Measurements from ENCODE around the gene PGBD2.

Gene PGBD2, protein sequence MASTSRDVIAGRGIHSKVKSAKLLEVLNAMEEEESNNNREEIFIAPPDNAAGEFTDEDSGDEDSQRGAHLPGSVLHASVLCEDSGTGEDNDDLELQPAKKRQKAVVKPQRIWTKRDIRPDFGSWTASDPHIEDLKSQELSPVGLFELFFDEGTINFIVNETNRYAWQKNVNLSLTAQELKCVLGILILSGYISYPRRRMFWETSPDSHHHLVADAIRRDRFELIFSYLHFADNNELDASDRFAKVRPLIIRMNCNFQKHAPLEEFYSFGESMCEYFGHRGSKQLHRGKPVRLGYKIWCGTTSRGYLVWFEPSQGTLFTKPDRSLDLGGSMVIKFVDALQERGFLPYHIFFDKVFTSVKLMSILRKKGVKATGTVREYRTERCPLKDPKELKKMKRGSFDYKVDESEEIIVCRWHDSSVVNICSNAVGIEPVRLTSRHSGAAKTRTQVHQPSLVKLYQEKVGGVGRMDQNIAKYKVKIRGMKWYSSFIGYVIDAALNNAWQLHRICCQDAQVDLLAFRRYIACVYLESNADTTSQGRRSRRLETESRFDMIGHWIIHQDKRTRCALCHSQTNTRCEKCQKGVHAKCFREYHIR

DNA sequence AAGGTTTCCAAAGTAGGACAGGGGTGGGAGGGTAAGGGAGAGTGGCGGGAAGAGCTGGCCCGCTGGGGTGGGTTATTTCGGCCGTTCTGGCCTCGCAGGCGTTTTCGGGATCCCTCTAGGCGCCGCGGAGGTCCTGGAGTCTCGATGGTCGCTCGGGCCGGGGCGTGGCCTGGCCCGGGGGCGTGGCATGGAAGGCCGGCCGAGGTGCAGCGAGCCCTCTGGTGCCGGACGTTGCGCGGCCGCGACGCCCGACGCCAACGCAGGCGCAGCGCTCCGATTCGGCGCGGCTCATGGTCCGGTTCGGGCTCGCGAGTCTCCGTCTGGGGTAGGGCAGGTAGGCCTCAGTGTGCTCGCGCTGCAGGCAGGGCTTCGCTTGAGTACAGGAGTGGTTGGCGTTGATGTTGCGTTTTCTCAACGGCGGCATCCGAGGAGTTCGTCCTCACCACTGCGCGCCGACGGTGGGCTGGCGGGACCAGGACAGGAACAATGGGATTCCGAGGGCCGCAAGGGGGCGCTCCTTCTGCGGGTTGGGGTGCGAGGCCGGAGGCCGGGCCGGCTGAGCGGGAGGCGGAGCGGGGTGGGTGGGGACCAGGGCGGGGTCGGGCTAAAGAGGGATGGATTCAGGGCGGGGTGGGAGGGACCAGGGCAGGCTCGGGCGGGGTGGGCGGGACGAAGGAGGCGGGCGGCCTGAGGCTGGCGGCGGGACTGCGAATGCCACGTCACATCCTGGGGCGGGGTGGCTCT is at the start of gene PGBD2:
PGBD2 (plus strand) TSS at position 227 of the 744 bp plus-strand sequence. CDS start 7,628 bp downstream, outside the sequence.
- no peaks in the 10 kb centered on the region for H3K36me3 ChIP-seq (ENCODE audit: control insufficient read depth in 1 of 2, insufficient read depth in 2 of 2, low read length in 2 of 2)
- H3K4me1 ChIP-seq (ENCODE audit: control insufficient read depth in 1 of 2, insufficient read depth in 2 of 2, low read length in 2 of 2), result peaks cover 5 to 12% of the 10 kb centered on the region in 2 donors
- no peaks in the 10 kb centered on the region for H3K9me3 ChIP-seq (ENCODE audit: control insufficient read depth in 1 of 2, low read length in 2 of 2)
- no peaks in the 10 kb centered on the region for H3K27me3 ChIP-seq (ENCODE audit: control insufficient read depth in 1 of 2, insufficient read depth in 2 of 2, low read length in 2 of 2)
- H3K27ac ChIP-seq (ENCODE audit: low read depth, low read length), result peak within 1 kb of the TSS; percentile 94
- H3K9ac ChIP-seq (ENCODE audit: low read depth in 1 of 2, low read length in 2 of 2), result peak within 1 kb of the TSS; percentile 73 to 98
- peak within 1 kb of the TSS; percentile 84 to 96 for H3K4me3 ChIP-seq (ENCODE audit: low read depth in 1 of 2, low read length in 2 of 2)

DNA sequence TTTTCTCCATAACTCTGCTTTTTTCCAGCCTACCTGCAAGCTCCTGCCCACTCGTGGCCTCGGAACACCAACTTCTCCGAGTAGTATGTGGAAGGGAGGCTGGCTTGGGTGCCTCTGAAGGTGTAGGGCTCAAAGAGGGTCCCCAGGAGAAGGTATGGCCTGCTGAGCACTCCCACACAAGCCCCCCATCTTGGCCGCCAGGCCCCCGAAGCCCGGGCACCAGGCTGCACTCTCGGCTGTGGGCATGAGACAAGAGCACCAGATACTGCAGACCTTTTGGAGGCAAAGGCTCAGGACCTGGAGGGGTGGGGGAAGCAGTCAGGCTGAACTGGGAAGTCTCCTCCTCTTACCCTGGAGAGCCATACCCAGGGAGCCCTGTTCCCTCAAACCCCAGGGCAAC is 48.8 kb upstream of the PGBD2 start:
- no peaks in the 10 kb centered on the region for H3K27me3 ChIP-seq (ENCODE audit: control insufficient read depth in 1 of 2, insufficient read depth in 2 of 2, low read length in 2 of 2)
- H3K9ac ChIP-seq (ENCODE audit: low read depth in 1 of 2, low read length in 2 of 2), result peak overlapping the region; percentile 83 to 85
- peaks cover 17 to 18% of the 10 kb centered on the region in 2 donors for H3K4me1 ChIP-seq (ENCODE audit: control insufficient read depth in 1 of 2, insufficient read depth in 2 of 2, low read length in 2 of 2)
- H3K27ac ChIP-seq (ENCODE audit: low read depth, low read length), result no peak overlapping the region
- no peaks in the 10 kb centered on the region for H3K9me3 ChIP-seq (ENCODE audit: control insufficient read depth in 1 of 2, low read length in 2 of 2)
- H3K36me3 ChIP-seq (ENCODE audit: control insufficient read depth in 1 of 2, insufficient read depth in 2 of 2, low read length in 2 of 2), result peaks cover 3 to 20% of the 10 kb centered on the region in 2 donors
- peak overlapping the region; percentile 83 to 85 for H3K4me3 ChIP-seq (ENCODE audit: low read depth in 1 of 2, low read length in 2 of 2)

DNA sequence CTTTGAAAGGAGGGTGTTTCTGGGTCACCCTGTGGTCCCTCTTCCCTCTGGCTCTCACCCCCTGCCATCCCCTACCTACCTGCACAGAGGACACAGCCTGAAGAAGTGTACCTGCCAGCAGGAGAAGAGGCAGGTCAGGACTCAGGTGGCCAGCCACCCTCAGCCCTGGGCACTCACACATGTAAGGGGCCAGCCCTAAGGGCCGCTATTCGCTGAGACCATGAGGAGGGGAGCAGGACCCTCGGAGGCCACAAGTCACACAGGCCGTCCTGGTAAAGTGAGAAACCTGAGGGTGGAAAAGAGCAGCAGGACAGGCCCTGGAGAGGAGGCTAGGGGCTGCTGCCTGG is 48.3 kb upstream of the PGBD2 start:
- H3K4me1 ChIP-seq (ENCODE audit: control insufficient read depth in 1 of 2, insufficient read depth in 2 of 2, low read length in 2 of 2), result peaks cover 21 to 23% of the 10 kb centered on the region in 2 donors
- H3K9ac ChIP-seq (ENCODE audit: low read depth in 1 of 2, low read length in 2 of 2), result peak overlapping the region; percentile 83 to 85
- H3K27ac ChIP-seq (ENCODE audit: low read depth, low read length), result no peak overlapping the region
- peaks cover 3 to 20% of the 10 kb centered on the region in 2 donors for H3K36me3 ChIP-seq (ENCODE audit: control insufficient read depth in 1 of 2, insufficient read depth in 2 of 2, low read length in 2 of 2)
- no peaks in the 10 kb centered on the region for H3K27me3 ChIP-seq (ENCODE audit: control insufficient read depth in 1 of 2, insufficient read depth in 2 of 2, low read length in 2 of 2)
- H3K4me3 ChIP-seq (ENCODE audit: low read depth in 1 of 2, low read length in 2 of 2), result peak overlapping the region; percentile 83 to 85
- H3K9me3 ChIP-seq (ENCODE audit: control insufficient read depth in 1 of 2, low read length in 2 of 2), result no peaks in the 10 kb centered on the region

DNA sequence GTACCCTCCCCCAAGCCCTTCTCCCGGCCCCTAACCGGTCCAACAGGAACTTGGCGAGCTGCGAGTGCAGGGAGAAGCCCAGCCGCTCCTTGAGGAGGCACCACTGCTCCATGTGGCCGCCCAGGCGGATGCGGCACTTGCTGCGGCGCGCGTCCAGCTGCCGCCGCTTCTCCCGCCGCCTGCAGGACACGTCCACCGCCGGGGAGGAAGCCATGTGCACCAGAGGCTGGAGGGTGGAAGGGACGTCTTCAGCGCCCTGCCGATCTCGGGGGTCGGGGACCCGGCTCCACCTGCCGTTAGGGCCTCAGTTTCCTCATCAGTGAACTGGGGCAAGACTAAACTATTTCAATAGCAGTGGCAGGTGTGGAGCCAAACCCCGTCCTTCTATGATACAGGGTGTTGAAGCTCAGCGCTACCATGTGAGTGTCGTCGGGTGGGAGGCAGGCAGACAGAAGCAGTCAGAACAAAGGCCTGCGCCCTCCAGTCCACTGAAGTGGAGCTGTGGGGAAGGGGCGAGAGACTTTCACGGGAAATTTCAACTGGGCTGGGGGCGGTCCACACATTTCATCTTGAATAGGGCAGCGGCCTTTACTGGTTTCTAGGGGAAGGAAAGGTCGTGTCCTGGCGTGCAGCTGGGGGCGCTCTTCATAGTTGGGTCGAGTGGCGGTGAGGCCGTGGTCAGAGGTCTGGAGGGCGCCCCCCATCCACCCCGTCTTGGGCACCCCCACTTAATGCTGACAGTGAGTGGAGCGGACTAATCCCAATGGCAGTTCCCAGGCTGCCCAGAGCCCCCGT is 47.7 kb upstream of the PGBD2 start:
- peak overlapping the region; percentile 61 for H3K27ac ChIP-seq (ENCODE audit: low read depth, low read length)
- no peaks in the 10 kb centered on the region for H3K27me3 ChIP-seq (ENCODE audit: control insufficient read depth in 1 of 2, insufficient read depth in 2 of 2, low read length in 2 of 2)
- peak overlapping the region; percentile 83 to 85 for H3K4me3 ChIP-seq (ENCODE audit: low read depth in 1 of 2, low read length in 2 of 2)
- H3K36me3 ChIP-seq (ENCODE audit: control insufficient read depth in 1 of 2, insufficient read depth in 2 of 2, low read length in 2 of 2), result peaks cover 3 to 19% of the 10 kb centered on the region in 2 donors
- H3K4me1 ChIP-seq (ENCODE audit: control insufficient read depth in 1 of 2, insufficient read depth in 2 of 2, low read length in 2 of 2), result peaks cover 25 to 26% of the 10 kb centered on the region in 2 donors
- H3K9ac ChIP-seq (ENCODE audit: low read depth in 1 of 2, low read length in 2 of 2), result peak overlapping the region; percentile 83 to 85
- no peaks in the 10 kb centered on the region for H3K9me3 ChIP-seq (ENCODE audit: control insufficient read depth in 1 of 2, low read length in 2 of 2)

DNA sequence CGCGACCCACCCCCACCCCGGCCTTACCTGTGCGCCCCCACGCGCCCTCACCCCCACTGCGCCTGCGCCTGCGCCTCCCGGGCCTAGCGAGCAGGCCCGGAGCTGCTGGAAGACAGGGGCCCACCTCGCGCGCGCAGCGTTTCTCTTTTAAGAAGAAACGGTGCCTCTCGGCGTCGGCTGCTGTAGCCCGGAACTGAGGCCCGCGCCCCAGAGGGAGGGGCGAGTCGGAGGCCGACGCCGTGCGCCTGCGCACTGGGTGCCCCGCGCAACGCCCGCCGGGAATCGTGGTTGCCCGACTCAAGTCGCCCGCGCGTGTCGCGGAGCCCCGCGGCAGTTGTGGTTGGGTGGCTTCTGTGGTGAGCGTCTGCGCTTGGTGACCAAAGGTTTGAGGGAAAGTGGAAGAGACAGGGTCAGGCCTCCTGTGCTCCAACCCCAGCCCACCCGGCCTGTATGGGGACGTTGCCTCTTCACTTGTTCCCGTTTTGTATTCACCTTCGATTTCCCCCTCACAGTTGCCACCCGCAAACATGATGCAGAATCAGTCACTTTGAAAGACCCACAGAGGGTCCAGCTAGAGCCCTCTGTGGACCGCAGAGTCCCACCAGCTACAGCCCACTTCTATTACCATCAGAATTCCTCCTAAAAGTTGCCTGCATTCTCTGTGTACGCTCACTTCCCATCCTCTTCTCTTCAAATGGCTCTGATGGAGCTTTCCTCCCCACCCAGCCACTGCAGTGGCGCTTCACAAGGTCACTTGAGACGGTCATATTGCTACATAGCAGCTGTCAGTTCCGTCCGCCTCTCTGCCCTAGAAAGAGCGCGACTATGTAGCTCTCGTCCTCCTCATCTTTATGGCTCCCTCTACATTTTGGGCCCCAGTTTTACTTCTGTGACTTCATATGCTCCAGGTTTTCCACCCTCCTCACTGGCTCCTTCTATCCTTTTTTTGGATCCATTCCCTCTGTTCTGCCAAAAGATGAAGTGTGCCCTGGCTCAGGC is 46.8 kb upstream of the PGBD2 start, which contains the start of gene ZNF692:
ZNF692 (minus strand) TSS at position 195 of the 999 bp plus-strand sequence. CDS start 776 bp downstream, outside the sequence.
- H3K9ac ChIP-seq (ENCODE audit: low read depth in 1 of 2, low read length in 2 of 2), result peak within 1 kb of the TSS; percentile 83 to 92
- peak within 1 kb of the TSS; percentile 89 for H3K27ac ChIP-seq (ENCODE audit: low read depth, low read length)

DNA sequence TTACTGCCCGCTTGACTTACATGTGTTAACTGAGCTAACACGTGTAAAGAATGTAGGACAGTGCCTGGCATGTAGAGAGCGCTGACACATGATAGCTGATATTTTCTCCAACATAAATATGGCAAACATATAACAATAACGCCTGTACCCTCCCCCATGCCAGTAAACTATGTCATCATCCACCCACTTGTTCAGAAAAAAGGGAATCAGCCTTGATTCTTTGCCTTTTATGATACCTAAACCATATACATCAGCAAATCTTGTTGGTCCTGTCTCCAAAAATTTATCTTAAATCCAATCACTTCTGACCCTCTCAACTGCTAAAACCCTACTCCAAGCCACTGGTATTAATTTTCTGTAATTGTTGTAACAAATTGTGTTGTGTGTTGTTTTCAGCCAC is 46.0 kb upstream of the PGBD2 start:
- Histone ChIP-seq H3K27ac (ENCODE audit: low read depth, low read length) (no peak overlapping the region), H3K27me3 (ENCODE audit: control insufficient read depth in 1 of 2, insufficient read depth in 2 of 2, low read length in 2 of 2) (no peaks in the 10 kb centered on the region), H3K36me3 (ENCODE audit: control insufficient read depth in 1 of 2, insufficient read depth in 2 of 2, low read length in 2 of 2) (peaks cover 0 to 7% of the 10 kb centered on the region in 2 donors), H3K4me3 (ENCODE audit: low read depth in 1 of 2, low read length in 2 of 2) (no peak overlapping the region), H3K9ac (ENCODE audit: low read depth in 1 of 2, low read length in 2 of 2) (peak overlapping the region in 1 of 2 donors; percentile 83), H3K4me1 (ENCODE audit: control insufficient read depth in 1 of 2, insufficient read depth in 2 of 2, low read length in 2 of 2) (peaks cover 31 to 32% of the 10 kb centered on the region in 2 donors), H3K9me3 (ENCODE audit: control insufficient read depth in 1 of 2, low read length in 2 of 2) (no peaks in the 10 kb centered on the region)

More for the DNA sequence above, 46.8 kb upstream of the PGBD2 start, which contains the start of gene ZNF692:
- Histone ChIP-seq H3K4me1 (ENCODE audit: control insufficient read depth in 1 of 2, insufficient read depth in 2 of 2, low read length in 2 of 2) (peaks cover 31 to 32% of the 10 kb centered on the region in 2 donors), H3K27me3 (ENCODE audit: control insufficient read depth in 1 of 2, insufficient read depth in 2 of 2, low read length in 2 of 2) (no peaks in the 10 kb centered on the region), H3K4me3 (ENCODE audit: low read depth in 1 of 2, low read length in 2 of 2) (peak within 1 kb of the TSS; percentile 83 to 90), H3K9me3 (ENCODE audit: control insufficient read depth in 1 of 2, low read length in 2 of 2) (no peaks in the 10 kb centered on the region), H3K36me3 (ENCODE audit: control insufficient read depth in 1 of 2, insufficient read depth in 2 of 2, low read length in 2 of 2) (peaks cover 3 to 10% of the 10 kb centered on the region in 2 donors)

DNA sequence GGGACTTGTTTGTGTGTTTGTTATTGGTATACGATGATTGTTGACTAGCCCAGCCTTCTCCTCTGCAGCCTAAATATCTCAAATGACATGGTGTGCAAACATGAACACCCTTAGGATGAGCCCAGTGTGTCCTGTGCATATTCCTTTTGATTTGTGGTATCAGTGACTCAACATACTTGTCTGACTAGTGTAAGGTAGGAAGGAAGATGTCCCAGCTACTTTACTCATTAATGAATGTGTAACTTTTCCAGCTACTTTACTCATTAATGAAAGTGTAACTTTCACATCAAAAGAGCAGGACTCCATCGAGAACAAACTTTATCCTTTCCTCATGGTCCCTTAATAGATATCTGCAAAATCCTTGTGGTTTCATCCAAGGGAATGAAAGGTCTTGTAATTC is 44.4 kb upstream of the PGBD2 start:
- peaks cover 31 to 32% of the 10 kb centered on the region in 2 donors for H3K4me1 ChIP-seq (ENCODE audit: control insufficient read depth in 1 of 2, insufficient read depth in 2 of 2, low read length in 2 of 2)
- no peak overlapping the region for H3K4me3 ChIP-seq (ENCODE audit: low read depth in 1 of 2, low read length in 2 of 2)
- no peaks in the 10 kb centered on the region for H3K27me3 ChIP-seq (ENCODE audit: control insufficient read depth in 1 of 2, insufficient read depth in 2 of 2, low read length in 2 of 2)
- no peak overlapping the region for H3K9ac ChIP-seq (ENCODE audit: low read depth in 1 of 2, low read length in 2 of 2)
- no peak overlapping the region for H3K27ac ChIP-seq (ENCODE audit: low read depth, low read length)
- H3K9me3 ChIP-seq (ENCODE audit: control insufficient read depth in 1 of 2, low read length in 2 of 2), result no peaks in the 10 kb centered on the region
- no peaks in the 10 kb centered on the region for H3K36me3 ChIP-seq (ENCODE audit: control insufficient read depth in 1 of 2, insufficient read depth in 2 of 2, low read length in 2 of 2)

DNA sequence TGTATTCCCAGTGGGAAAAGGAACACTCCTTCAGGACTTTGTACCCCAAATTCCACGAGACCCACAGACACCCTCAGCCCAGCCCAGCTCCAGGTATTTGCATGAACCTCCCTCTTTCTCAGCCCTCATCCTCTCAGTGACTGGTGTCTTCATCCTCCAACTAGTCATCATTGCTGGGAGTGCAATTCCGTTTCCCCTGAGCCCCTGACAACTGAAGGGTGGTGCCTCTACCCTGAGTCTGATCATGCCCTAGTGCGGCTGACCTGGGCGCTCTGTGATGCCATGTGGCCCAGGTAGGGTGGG is 43.4 kb upstream of the PGBD2 start:
- Histone ChIP-seq H3K27me3 (ENCODE audit: control insufficient read depth in 1 of 2, insufficient read depth in 2 of 2, low read length in 2 of 2) (no peaks in the 10 kb centered on the region), H3K9ac (ENCODE audit: low read depth in 1 of 2, low read length in 2 of 2) (peak overlapping the region; percentile 47 to 76), H3K27ac (ENCODE audit: low read depth, low read length) (peak overlapping the region; percentile 45), H3K36me3 (ENCODE audit: control insufficient read depth in 1 of 2, insufficient read depth in 2 of 2, low read length in 2 of 2) (no peaks in the 10 kb centered on the region), H3K4me1 (ENCODE audit: control insufficient read depth in 1 of 2, insufficient read depth in 2 of 2, low read length in 2 of 2) (peaks cover 25 to 27% of the 10 kb centered on the region in 2 donors), H3K9me3 (ENCODE audit: control insufficient read depth in 1 of 2, low read length in 2 of 2) (no peaks in the 10 kb centered on the region), H3K4me3 (ENCODE audit: low read depth in 1 of 2, low read length in 2 of 2) (peak overlapping the region; percentile 76 to 89)
